Measurements from ENCODE around the gene HERC6. TPM values are rescaled to one million over a fixed set of nuclear protein-coding genes. Genes with fewer than 3 reads are reported as not detected.

HERC6 gene
- total RNA-seq, 1 donor from 2014 or later: 10.0 TPM

DNA sequence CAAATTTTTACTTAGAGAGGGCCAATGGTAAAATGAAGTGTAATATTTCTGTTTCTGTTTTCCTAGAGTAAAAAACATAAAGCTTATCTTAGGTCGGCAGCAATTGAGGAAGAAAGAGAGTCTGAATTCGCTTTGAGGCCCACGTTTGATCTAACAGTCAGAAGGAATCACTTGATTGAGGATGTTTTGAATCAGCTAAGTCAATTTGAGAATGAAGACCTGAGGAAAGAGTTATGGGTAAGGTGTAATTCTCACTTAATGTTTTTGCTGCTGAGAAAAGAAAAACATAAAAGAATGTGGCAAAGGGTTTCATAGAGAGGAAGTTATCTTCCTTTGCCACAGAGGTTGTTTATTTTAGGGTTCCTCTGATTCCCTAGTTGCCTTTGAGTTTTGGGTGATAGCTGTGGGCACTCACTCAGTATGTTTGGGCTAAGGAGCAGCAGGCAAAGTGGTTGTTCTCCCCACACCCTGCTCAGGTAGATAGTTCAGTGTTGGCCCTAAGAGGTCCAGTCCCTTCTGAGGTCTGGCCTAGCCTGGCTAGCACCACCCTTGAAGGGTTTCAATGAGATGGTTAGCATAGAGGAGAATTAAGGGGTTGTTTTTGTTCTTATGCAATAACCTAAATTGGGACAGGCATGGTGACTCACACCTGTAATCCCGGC is 110.6 kb downstream of the HERC6 start:
- DNase-seq (ENCODE audit: low spot score): no peak
- intact Hi-C loops (cut with DNase I): no loop called here

Other genes starting within 250 kb of the HERC6 start
- 4.4 TPM for gene ABCG2, start 220.2 kb upstream of the HERC6 start, total RNA-seq
- gene PPM1K, start 94.3 kb upstream of the HERC6 start, total RNA-seq: 210 TPM
- 1.9 TPM for gene HERC5, start 78.3 kb downstream of the HERC6 start, total RNA-seq
- gene PYURF, start 144.9 kb downstream of the HERC6 start, total RNA-seq: 50.8 TPM
- 46.3 TPM for gene HERC3, start 213.6 kb downstream of the HERC6 start, total RNA-seq